ENCODE data around the gene IL22. TPM values are rescaled to one million over a fixed set of nuclear protein-coding genes. Genes with fewer than 3 reads are reported as not detected.

IL22 gene
- total and polyA plus RNA-seq, 12 donors: not detected

DNA sequence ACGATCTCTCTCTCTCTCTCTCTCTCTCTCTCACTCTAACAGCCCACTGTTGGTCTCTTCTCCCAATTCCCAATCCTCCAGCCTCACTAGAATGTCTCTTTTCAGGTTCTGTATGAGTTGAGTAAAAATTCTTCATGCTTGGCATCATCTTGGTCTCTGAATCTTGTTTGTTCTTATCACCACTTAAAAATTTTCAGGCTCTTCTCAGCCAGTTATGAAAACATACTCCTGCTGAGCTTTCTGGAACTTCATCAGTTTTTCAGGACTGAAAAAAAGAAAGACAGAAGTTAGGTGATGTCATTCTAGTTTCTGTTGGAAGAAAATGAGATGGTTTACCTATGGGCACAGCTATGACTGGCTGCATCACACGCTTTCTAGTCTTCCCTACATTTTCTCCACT lies 11.5 kb upstream of the IL22 start:
- Histone ChIP-seq H3K4me1 (replicated peaks in 1 of 2) (no peaks in the 10 kb centered on the region), H3K36me3 (replicated peaks in 1 of 2) (no peaks in the 10 kb centered on the region), H3K4me3 (no peak overlapping the region), H3K27ac (no peak overlapping the region), H3K9me3 (replicated peaks in 1 of 3) (no peaks in the 10 kb centered on the region), H3K27me3 (no peaks in the 10 kb centered on the region)
- TF ChIP-seq POLR2A (IDR thresholded peaks at IDR 0.05) (no peak), CTCF (IDR thresholded peaks at IDR 0.05) (no peak)
- intact Hi-C loops (cut with DNase I): no loop called here
- DNase-seq: no peak
- 83 to 94% (median 87%) methylated on average over 2 of the region's 2 CpGs for whole genome bisulfite sequencing, 4 donors

DNA sequence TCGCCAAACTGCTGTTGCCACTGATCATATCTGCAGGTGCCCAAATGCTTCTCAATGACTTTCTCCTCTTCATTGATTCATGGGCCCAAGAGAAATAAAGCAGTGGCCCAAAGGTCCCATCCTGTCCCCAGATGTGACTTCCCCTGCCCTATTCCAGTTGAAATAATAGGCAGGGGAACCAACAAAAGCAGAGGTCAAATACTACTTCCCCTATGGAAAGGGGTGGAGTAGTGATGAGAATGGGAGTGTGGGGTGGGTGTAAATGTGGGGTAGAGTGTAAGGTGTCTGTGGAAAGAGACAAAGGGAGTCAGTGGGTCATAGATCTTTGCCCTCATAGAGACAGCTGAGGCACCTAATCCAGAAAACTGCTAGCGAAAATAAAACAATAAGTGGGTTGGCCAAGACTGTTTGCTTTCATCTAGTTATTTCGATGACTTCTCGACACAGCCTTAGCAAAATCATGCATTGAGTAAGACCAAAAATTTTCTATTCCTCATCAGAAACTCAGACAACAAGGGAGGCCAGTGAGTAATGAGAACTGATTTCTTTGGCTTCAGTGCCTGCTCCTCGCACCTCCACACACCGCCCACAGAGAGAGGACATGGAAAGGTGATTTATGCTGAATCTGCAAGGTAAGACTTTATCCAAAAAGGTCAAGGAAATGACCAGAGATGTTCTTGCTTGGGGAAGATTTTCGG lies 10.9 kb upstream of the IL22 start:
- no peaks in the 10 kb centered on the region for H3K4me1 ChIP-seq (replicated peaks in 1 of 2)
- TF ChIP-seq POLR2A (IDR thresholded peaks at IDR 0.05): no peak
- TF ChIP-seq CTCF (IDR thresholded peaks at IDR 0.05): no peak
- peaks cover 3% of the 10 kb centered on the region for H3K27me3 ChIP-seq
- 83 to 90% (median 85%) methylated on average over 7 of the region's 7 CpGs for WGBS, 4 donors
- no peak overlapping the region for H3K27ac ChIP-seq
- no peak for DNase-seq
- intact Hi-C loops (cut with DNase I): no loop called here
- no peaks in the 10 kb centered on the region for H3K9me3 ChIP-seq (replicated peaks in 1 of 3)
- H3K4me3 ChIP-seq: no peak overlapping the region
- no peaks in the 10 kb centered on the region for H3K36me3 ChIP-seq (replicated peaks in 1 of 2)

- Histone ChIP-seq H3K4me1 (replicated peaks in 1 of 2) (no peaks in the 10 kb centered on the region), H3K36me3 (replicated peaks in 1 of 2) (no peaks in the 10 kb centered on the region), H3K4me3 (no peak overlapping the region), H3K9me3 (replicated peaks in 1 of 3) (no peaks in the 10 kb centered on the region), H3K27ac (no peak overlapping the region), H3K27me3 (peaks cover 3% of the 10 kb centered on the region)
- DNase-seq: no peak
- intact Hi-C loops (cut with DNase I): no loop called here
- TF ChIP-seq CTCF (IDR thresholded peaks at IDR 0.05) (no peak), POLR2A (IDR thresholded peaks at IDR 0.05) (no peak)
- 75 to 88% (median 83%) methylated on average over 1 of the region's 1 CpG for WGBS, 4 donors
These were observed 10.0 kb upstream of the IL22 start for GRCh38 chr12:68263366-68263765.

DNA sequence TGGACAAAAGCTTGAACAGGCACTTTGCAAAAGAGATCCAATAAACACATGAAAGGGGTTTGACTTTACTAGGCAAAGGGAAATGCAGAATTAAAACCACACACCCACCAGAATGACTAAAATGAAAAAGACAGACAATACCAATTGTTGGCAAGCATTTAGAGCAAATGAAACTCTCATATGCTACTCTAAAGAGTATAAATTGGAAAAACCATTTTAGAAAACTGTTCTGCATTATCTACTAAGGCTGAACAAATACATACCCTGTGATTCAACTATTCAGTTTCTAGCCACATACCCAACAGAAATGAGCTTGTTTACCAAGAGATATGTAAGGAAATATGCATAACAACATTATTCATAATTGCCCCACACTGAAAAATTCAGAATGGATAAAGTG lies 8.5 kb upstream of the IL22 start:
- intact Hi-C loops (cut with DNase I): no loop called here
- H3K9me3 ChIP-seq (replicated peaks in 1 of 3): no peaks in the 10 kb centered on the region
- H3K27me3 ChIP-seq: peaks cover 3% of the 10 kb centered on the region
- no peak overlapping the region for H3K4me3 ChIP-seq
- DNase-seq: no peak
- no peak overlapping the region for H3K27ac ChIP-seq
- H3K36me3 ChIP-seq (replicated peaks in 1 of 2): no peaks in the 10 kb centered on the region
- TF ChIP-seq POLR2A (IDR thresholded peaks at IDR 0.05) (no peak), CTCF (IDR thresholded peaks at IDR 0.05) (no peak)
- H3K4me1 ChIP-seq (replicated peaks in 1 of 2): no peaks in the 10 kb centered on the region
